K562 treated with DMSO at 1 percent for 48 hours (cell line): Measurements from ENCODE around the gene SHCBP1L. TPM values are rescaled to one million over a fixed set of nuclear protein-coding genes. Genes with fewer than 3 reads are reported as not detected.

Experiments used
- total RNA-seq: library from RNA; unstranded; fragments of 300-600 nt; gene quantifications from 2 replicates; pipeline ENCODE4 v1.2.3, GENCODE V29; 2022; ENCODE audit warnings: low replicate concordance; ENCODE audit errors: extremely low read depth

Gene SHCBP1L
- not detected in 2 replicates for total RNA-seq

GRCh38 chr1:182952677-182953444 lies at the start of gene SHCBP1L:
Gene SHCBP1L, minus strand, starts transcription at chr1:182953166. Its CDS starts 33 bp downstream, at chr1:182953133.

Other genes starting within 250 kb of the SHCBP1L start
- not detected in 2 replicates for gene NPL, start 163.4 kb downstream of the SHCBP1L start, total RNA-seq
- not detected in 2 replicates for gene DHX9, start 113.8 kb downstream of the SHCBP1L start, total RNA-seq
- not detected in 2 replicates for gene LAMC1, start 70.3 kb upstream of the SHCBP1L start, total RNA-seq
- gene LAMC2, start 233.1 kb upstream of the SHCBP1L start, total RNA-seq = not detected in 2 replicates